ENCODE data around the gene PER1. TPM values are rescaled to one million over a fixed set of nuclear protein-coding genes. Genes with fewer than 3 reads are reported as not detected.

Gene PER1
- total RNA-seq, 2 donors from 2014 or later = 19.7 to 43.6 TPM

DNA sequence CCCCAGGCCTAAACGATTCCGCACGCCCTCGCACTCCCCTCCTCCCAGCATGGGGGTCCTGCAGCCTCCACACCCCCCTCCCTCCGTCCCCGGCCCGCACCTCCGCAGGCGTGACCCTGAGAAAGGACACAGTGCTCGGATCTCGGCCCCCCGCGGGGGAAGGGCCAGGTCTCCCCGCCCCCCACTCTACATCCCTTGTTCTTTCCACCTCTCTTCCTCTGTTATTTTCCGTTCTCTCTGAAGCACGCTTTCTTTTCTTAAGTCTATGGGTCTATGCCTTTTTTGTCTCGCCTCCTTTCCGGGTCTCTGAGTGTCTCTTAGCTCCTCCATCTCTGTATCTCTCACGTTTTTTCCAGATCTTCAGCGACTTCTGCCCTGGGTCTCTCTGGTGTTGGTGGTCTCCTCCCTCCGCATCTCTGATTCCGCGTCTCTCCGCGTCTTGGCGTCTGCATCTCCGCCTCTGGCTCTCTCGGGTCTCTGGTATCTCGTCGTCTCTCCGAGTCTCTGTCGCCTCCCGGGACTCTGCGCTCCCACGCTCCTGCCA, 26.2 kb downstream of the PER1 start:
- Histone ChIP-seq H3K4me3 (peak overlapping the region; percentile 62), H3K9ac (ENCODE audit: low read depth in 2 of 2, low read length in 2 of 2) (peak overlapping the region; percentile 50 to 79), H3K9me3 (no peaks in the 10 kb centered on the region), H3K27me3 (peaks cover 50% of the 10 kb centered on the region), H3K4me1 (peaks cover 38% of the 10 kb centered on the region), H3K36me3 (no peaks in the 10 kb centered on the region), H3K27ac (no peak overlapping the region)
- intact Hi-C loops (cut with DNase I) = no loop called here
- peak; percentile 48 for DNase-seq
- TF ChIP-seq CTCF (IDR thresholded peaks at IDR 0.05) = no peak

DNA sequence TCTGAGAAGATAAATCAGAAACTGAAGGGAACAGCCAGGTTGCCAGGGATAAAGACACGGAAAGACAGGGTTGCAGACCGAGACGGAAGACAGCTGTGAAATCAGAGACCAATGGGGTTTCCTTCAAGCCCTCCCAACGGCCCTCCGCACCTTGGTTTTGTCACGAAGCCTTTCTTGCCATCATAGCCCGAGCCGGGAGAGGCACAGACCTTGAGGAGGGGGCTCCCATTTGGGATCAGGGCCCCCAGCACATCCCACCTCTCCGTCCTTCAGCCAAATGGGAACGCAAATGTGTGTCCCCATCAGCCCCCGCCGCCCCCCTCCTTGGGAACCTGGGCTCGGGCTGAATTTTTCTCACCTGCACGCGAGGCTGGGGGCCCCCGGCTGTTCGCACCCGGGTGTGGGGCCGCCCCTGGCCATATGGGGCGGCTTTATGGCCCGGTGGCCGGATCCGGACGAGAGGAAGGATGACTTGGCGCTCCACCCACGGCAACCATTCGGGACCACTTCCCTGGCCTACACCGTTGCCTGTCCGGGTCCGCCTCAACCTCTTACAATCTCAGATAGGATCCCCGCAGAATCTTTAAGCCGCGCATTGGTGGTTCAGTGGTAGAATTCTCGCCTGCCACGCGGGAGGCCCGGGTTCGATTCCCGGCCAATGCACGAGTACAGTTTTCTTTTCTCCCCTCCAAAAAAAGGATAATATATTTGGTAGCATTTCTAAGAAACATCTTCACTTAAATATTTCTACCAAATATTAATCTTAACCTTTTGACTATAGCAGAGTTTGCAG, 26.9 kb downstream of the PER1 start:
- Histone ChIP-seq H3K4me3 (peak overlapping the region; percentile 62), H3K4me1 (peaks cover 44% of the 10 kb centered on the region), H3K9ac (ENCODE audit: low read depth in 2 of 2, low read length in 2 of 2) (peak overlapping the region in 1 of 2 donors; percentile 79), H3K36me3 (no peaks in the 10 kb centered on the region), H3K9me3 (no peaks in the 10 kb centered on the region), H3K27me3 (peaks cover 50% of the 10 kb centered on the region), H3K27ac (no peak overlapping the region)
- intact Hi-C loops (cut with DNase I) = no loop called here
- peak; percentile 92 for DNase-seq
- no peak for TF ChIP-seq CTCF (IDR thresholded peaks at IDR 0.05)

DNA sequence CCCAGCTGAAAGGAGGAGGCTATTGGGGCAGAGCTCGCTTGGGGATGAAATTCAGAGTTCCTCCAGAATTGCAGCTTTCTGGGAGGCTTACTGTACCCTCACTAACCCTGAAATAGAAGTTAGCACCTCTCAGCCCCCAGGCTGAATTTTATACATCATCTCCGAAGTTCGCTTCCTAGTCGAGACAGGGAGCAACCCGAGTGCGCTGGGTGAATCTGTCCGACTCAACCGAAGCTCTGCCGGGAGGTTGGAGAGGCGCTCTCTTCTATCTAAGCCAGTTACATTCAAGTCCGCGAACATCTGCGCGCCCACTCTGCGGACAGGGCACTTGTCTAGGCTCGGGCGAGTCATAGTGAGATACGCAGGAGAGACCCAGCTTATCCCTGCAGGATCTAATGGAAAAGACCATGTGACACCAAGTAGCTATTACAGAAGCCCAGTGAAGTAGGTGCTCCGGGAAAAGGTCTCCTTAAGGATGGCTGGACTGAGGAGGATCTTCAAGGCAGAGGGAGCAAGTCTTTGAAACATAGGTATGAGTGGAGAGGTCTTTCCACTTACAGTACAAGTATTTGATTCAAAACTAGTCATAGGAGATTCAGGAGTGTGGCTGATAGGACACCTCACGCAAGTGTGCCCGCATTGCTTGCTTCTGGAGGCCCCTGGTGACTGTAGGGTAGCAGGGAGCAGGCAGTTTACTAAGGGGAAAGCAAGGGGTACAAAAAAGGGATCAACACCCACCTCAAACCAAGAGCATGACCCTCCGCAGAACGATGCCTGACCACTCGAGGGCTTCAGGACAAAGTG, 27.7 kb downstream of the PER1 start:
- Histone ChIP-seq H3K9ac (ENCODE audit: low read depth in 2 of 2, low read length in 2 of 2) (peak overlapping the region in 1 of 2 donors; percentile 55), H3K4me3 (peak overlapping the region; percentile 50), H3K36me3 (no peaks in the 10 kb centered on the region), H3K27me3 (peaks cover 49% of the 10 kb centered on the region), H3K9me3 (no peaks in the 10 kb centered on the region), H3K4me1 (peaks cover 46% of the 10 kb centered on the region), H3K27ac (no peak overlapping the region)
- intact Hi-C loops (cut with DNase I) = no loop called here
- DNase-seq = no peak
- no peak for TF ChIP-seq CTCF (IDR thresholded peaks at IDR 0.05)

GRCh38 chr17:8123695-8124349, 28.4 kb downstream of the PER1 start, which contains the start of gene HES7:
TSS of gene HES7 (minus strand) at chr17:8124106. CDS start at chr17:8124084, 22 bp downstream.
- Histone ChIP-seq H3K9me3 (no peaks in the 10 kb centered on the region), H3K9ac (ENCODE audit: low read depth in 2 of 2, low read length in 2 of 2) (peak within 1 kb of the TSS; percentile 41 to 55), H3K4me3 (peak within 1 kb of the TSS; percentile 50), H3K27ac (no peak within 1 kb of the TSS), H3K4me1 (peaks cover 46% of the 10 kb centered on the region), H3K36me3 (no peaks in the 10 kb centered on the region), H3K27me3 (peaks cover 44% of the 10 kb centered on the region)
- TF ChIP-seq CTCF (IDR thresholded peaks at IDR 0.05) = no peak
- DNase-seq = no peak
- intact Hi-C loops (cut with DNase I) = no loop called here

Data from colonic mucosa (tissue), 4 donors.